ENCODE measurements around the gene RNF175. TPM values are rescaled to one million over a fixed set of nuclear protein-coding genes. Genes with fewer than 3 reads are reported as not detected.

RNF175 gene
- total and polyA plus RNA-seq, 2 experiments from 2014 or later = 1.4 to 1.9 TPM

DNA sequence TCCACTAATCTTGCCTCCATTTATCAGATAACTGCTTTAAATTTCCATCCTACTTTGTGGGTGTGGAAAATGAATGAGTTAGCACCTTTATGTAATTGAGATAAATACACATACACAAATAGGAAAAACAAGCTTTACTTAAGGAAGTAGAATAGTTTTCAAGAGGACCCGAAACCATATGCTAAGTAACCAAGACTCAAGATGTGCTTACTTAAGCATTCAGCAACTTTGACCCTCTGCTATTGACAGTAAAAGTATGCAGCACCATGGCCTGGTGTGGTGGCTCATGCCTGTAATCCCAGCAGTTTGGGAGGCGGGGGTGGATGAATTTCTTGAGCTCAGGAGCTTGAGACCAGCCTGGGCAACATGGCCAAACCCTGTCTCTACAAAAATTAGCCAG, 29.9 kb downstream of the RNF175 start:
- Histone ChIP-seq H3K4me3 (no peak overlapping the region), H3K36me3 (no peaks in the 10 kb centered on the region), H3K27me3 (no peaks in the 10 kb centered on the region), H3K27ac (no peak overlapping the region), H3K4me1 (ENCODE audit: low read depth) (no peaks in the 10 kb centered on the region), H3K9me3 (ENCODE audit: low read depth) (no peaks in the 10 kb centered on the region)
- DNase-seq (ENCODE audit: low read depth in 1 of 2, low spot score in 1 of 2) = no peak
- no peak for TF ChIP-seq CTCF (IDR thresholded peaks at IDR 0.05; ENCODE audit: low read depth, low read length)

DNA sequence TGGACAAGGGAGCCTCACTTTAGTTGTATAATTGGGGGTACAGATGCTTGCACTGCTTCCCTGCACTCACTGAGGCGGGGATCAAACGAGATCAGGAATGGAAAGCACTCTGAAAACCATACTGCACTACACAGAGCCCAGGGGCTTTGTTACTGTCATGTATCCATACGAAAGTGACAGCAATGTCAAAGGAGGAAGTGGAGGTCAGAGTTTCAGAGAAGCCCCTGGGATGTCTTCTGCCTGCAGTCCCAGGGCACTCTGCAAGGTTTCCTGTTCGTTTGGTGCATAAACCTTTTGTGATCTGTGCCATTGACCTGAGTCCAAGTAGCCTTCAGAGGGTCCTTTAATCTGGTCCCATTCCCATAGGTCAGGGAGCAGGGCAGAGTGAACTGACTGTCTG, 31.2 kb downstream of the RNF175 start:
- no peaks in the 10 kb centered on the region for H3K36me3 ChIP-seq
- DNase-seq (ENCODE audit: low read depth in 1 of 2, low spot score in 1 of 2) = no peak
- no peak for TF ChIP-seq CTCF (IDR thresholded peaks at IDR 0.05; ENCODE audit: low read depth, low read length)
- H3K27me3 ChIP-seq = no peaks in the 10 kb centered on the region
- no peak overlapping the region for H3K27ac ChIP-seq
- no peaks in the 10 kb centered on the region for H3K4me1 ChIP-seq (ENCODE audit: low read depth)
- no peak overlapping the region for H3K4me3 ChIP-seq
- H3K9me3 ChIP-seq (ENCODE audit: low read depth) = no peaks in the 10 kb centered on the region

DNA sequence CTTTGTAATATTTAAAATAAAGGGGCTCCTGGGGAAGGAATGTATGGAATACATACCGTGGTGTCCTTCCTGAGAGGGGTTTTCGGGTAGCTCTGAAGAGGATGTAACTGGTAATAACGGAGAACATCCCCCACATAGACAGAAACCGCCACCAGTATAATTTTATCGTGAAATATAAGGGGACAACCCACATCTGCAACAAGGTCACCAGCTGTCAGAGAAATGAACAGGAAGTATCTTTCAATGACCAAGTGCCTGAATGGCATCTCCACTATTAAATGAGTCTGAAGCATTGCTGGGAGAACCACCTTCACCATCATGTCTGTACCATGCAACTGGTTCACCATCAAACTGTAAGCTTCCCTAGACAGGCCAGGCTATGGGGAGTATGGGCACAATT, 31.7 kb downstream of the RNF175 start:
- H3K27ac ChIP-seq = no peak overlapping the region
- no peaks in the 10 kb centered on the region for H3K9me3 ChIP-seq (ENCODE audit: low read depth)
- DNase-seq (ENCODE audit: low read depth in 1 of 2, low spot score in 1 of 2) = no peak
- TF ChIP-seq CTCF (IDR thresholded peaks at IDR 0.05; ENCODE audit: low read depth, low read length) = no peak
- H3K4me1 ChIP-seq (ENCODE audit: low read depth) = no peaks in the 10 kb centered on the region
- H3K27me3 ChIP-seq = no peaks in the 10 kb centered on the region
- H3K36me3 ChIP-seq = no peaks in the 10 kb centered on the region
- H3K4me3 ChIP-seq = no peak overlapping the region

DNA sequence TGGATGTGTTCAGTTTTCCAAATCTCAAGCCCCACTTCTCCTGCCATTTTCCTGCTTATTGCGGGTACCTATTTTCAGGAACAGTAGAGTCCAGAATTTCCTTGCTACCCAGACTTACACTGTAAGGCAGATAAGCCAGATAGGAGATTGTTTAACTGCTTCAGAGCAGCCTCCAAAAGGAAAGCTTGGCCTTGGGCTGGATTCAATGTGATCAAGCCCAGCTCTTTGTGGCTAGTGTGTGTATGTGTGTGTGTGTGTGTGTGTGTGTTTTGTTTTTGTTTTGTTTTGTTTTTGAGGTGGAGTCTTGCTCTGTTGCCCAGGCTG, 34.0 kb downstream of the RNF175 start:
- no peaks in the 10 kb centered on the region for H3K4me1 ChIP-seq (ENCODE audit: low read depth)
- DNase-seq (ENCODE audit: low read depth in 1 of 2, low spot score in 1 of 2) = no peak
- no peaks in the 10 kb centered on the region for H3K9me3 ChIP-seq (ENCODE audit: low read depth)
- H3K4me3 ChIP-seq = no peak overlapping the region
- H3K27ac ChIP-seq = no peak overlapping the region
- no peaks in the 10 kb centered on the region for H3K36me3 ChIP-seq
- no peaks in the 10 kb centered on the region for H3K27me3 ChIP-seq
- no peak for TF ChIP-seq CTCF (IDR thresholded peaks at IDR 0.05; ENCODE audit: low read depth, low read length)

- no peak overlapping the region for H3K27ac ChIP-seq
- DNase-seq (ENCODE audit: low read depth in 1 of 2, low spot score in 1 of 2) = no peak
- no peaks in the 10 kb centered on the region for H3K4me1 ChIP-seq (ENCODE audit: low read depth)
- no peaks in the 10 kb centered on the region for H3K27me3 ChIP-seq
- H3K36me3 ChIP-seq = no peaks in the 10 kb centered on the region
- H3K4me3 ChIP-seq = no peak overlapping the region
- no peaks in the 10 kb centered on the region for H3K9me3 ChIP-seq (ENCODE audit: low read depth)
- no peak for TF ChIP-seq CTCF (IDR thresholded peaks at IDR 0.05; ENCODE audit: low read depth, low read length)
Measured at GRCh38 chr4:153725136-153725830, 34.5 kb downstream of the RNF175 start.

Data from cardiac muscle cell (in vitro differentiated cells and primary cell).